IMR-90 (cell line): ENCODE results near the gene EXOC6B. TPM values are rescaled to one million over a fixed set of nuclear protein-coding genes. Genes with fewer than 3 reads are reported as not detected.

Source experiments
- ATAC-seq: fragments of 200-7000 bp; cut with Tn5 transposase; 2 replicates; pipeline ENCODE4 v1.9.1; 2020; ENCODE audit warnings: low read depth, mild to moderate bottlenecking, moderate library complexity
- BruUV-seq: library from RNA; stranded (reverse); fragments of 400-500 nt; replicated peaks from 2 replicates; lab custom pipeline; 2021; lab: Mats Ljungman, UMichigan
- CTCF ChIA-PET: fragments of 300-600 bp; formaldehyde crosslinking; extraction: SDS; loops from one replicate; lab custom pipeline; 2021; ENCODE audit warnings: antibody characterized with exemption; lab: Yijun Ruan, JAX
- POLR2A ChIA-PET: fragments of 300-600 bp; sonication (Branson Sonifier 250); formaldehyde crosslinking; loops from one replicate; lab custom pipeline; 2022; ENCODE audit warnings: antibody characterized with exemption; ENCODE audit not compliant: unreplicated experiment; lab: Charles Lee
- DNase-seq: peaks from one replicate; pipeline ENCODE4 v3.0.0; 2013
- H2AFZ ChIP-seq: replicated peaks from 2 replicates; pipeline ENCODE3; 2013; ENCODE audit warnings: low read length, mild to moderate bottlenecking; ENCODE audit not compliant: poor library complexity
- H2AK5ac ChIP-seq: 2 replicates; pipeline ENCODE4 v1.6.1; 2013; ENCODE audit warnings: low read depth, low read length, inconsistent platforms
- H2AK9ac ChIP-seq: replicated peaks from 2 replicates; pipeline ENCODE3; 2013; ENCODE audit warnings: mild to moderate bottlenecking, low read depth, low read length, moderate library complexity; ENCODE audit not compliant: poor library complexity
- H2BK120ac ChIP-seq: 2 replicates; pipeline ENCODE4 v1.6.1; 2013; ENCODE audit warnings: low read depth, low read length, inconsistent platforms
- H2BK15ac ChIP-seq: 3 replicates; pipeline ENCODE4 v1.6.1; 2013; ENCODE audit warnings: low read depth, low read length, inconsistent platforms
- H2BK20ac ChIP-seq: 2 replicates; pipeline ENCODE4 v1.6.1; 2013; ENCODE audit warnings: low read depth, mild to moderate bottlenecking, inconsistent platforms, low read length, moderate library complexity
- H2BK5ac ChIP-seq: 2 replicates; pipeline ENCODE4 v1.6.1; 2013; ENCODE audit warnings: mild to moderate bottlenecking, low read depth, low read length, inconsistent platforms; ENCODE audit not compliant: poor library complexity, severe bottlenecking
- H3K14ac ChIP-seq: replicated peaks from 2 replicates; pipeline ENCODE4 v1.6.1; 2013; ENCODE audit warnings: low read depth, low read length, inconsistent platforms
- H3K18ac ChIP-seq: 2 replicates; pipeline ENCODE4 v1.6.1; 2013; ENCODE audit warnings: low read depth, low read length, control low read depth
- H3K23ac ChIP-seq: 2 replicates; pipeline ENCODE4 v1.6.1; 2013; ENCODE audit warnings: low read depth, low read length, inconsistent platforms
- H3K27ac ChIP-seq: 2 replicates; pipeline ENCODE4 v1.5.1; 2013; ENCODE audit warnings: mild to moderate bottlenecking, control low read depth, low read length; ENCODE audit not compliant: insufficient read depth
- H3K27me3 ChIP-seq: 2 replicates; pipeline ENCODE4 v1.6.1; 2013; ENCODE audit warnings: low read length; ENCODE audit not compliant: control insufficient read depth, insufficient read depth
- H3K36me3 ChIP-seq: 2 replicates; pipeline ENCODE4 v1.6.1; 2013; ENCODE audit warnings: low read length, mixed read lengths; ENCODE audit not compliant: control insufficient read depth, insufficient read depth
- H3K4ac ChIP-seq: 2 replicates; pipeline ENCODE4 v1.6.1; 2013; ENCODE audit warnings: low read depth, low read length, inconsistent platforms
- H3K4me1 ChIP-seq: 2 replicates; pipeline ENCODE4 v1.6.1; 2013; ENCODE audit warnings: low read length, mixed read lengths; ENCODE audit not compliant: control insufficient read depth, insufficient read depth
- H3K4me2 ChIP-seq: 2 replicates; pipeline ENCODE4 v1.6.1; 2013; ENCODE audit warnings: low read depth, mild to moderate bottlenecking, control low read depth, low read length, moderate library complexity
- H3K4me3 ChIP-seq: 2 replicates; pipeline ENCODE4 v1.5.1; 2013; ENCODE audit warnings: low read depth, mild to moderate bottlenecking, control low read depth, low read length, moderate library complexity; ENCODE audit not compliant: insufficient read depth
- H3K56ac ChIP-seq: 2 replicates; pipeline ENCODE4 v1.6.1; 2013; ENCODE audit warnings: low read length, inconsistent platforms; ENCODE audit not compliant: insufficient read depth; ENCODE audit errors: extremely low read depth
- H3K79me1 ChIP-seq, 2 experiments: 2 replicates each; pipeline ENCODE4 v1.6.1; 2013; ENCODE audit warnings: low read length in 2 of 2, inconsistent platforms in 1 of 2, low read depth in 1 of 2
- H3K9ac ChIP-seq: 2 replicates; pipeline ENCODE4 v1.6.1; 2013; ENCODE audit warnings: low read depth, low read length, control low read depth
- H3K9me1 ChIP-seq: 2 replicates; pipeline ENCODE4 v1.6.1; 2013; ENCODE audit warnings: low read length, inconsistent platforms; ENCODE audit not compliant: insufficient read depth
- H3K9me3 ChIP-seq: 2 replicates; pipeline ENCODE4 v1.6.1; 2013; ENCODE audit warnings: low read length; ENCODE audit not compliant: control insufficient read depth, insufficient read depth
- H4K20me1 ChIP-seq: 2 replicates; pipeline ENCODE4 v1.6.1; 2013; ENCODE audit warnings: low read length, inconsistent platforms; ENCODE audit not compliant: insufficient read depth
- H4K5ac ChIP-seq: 2 replicates; pipeline ENCODE4 v1.6.1; 2013; ENCODE audit warnings: mild to moderate bottlenecking, low read depth, low read length, control low read depth
- H4K8ac ChIP-seq, 2 experiments: 2 replicates each; pipeline ENCODE4 v1.6.1; 2013; ENCODE audit warnings: low read depth in 2 of 2, low read length in 2 of 2, control low read depth in 1 of 2, inconsistent platforms in 1 of 2
- H4K91ac ChIP-seq: 2 replicates; pipeline ENCODE4 v1.6.1; 2013; ENCODE audit warnings: low read depth, low read length, inconsistent platforms; ENCODE audit not compliant: insufficient read depth
- CTCF ChIP-seq: conservative IDR thresholded peaks from 2 replicates; pipeline ENCODE4 v1.5.1; 2012; ENCODE audit warnings: mild to moderate bottlenecking, low read depth, low read length, improper control_type of control experiment
- ELK1 ChIP-seq: fragments of 150-350 bp; IDR thresholded peaks from 2 replicates; pipeline ENCODE4 v1.6.1; 2016; ENCODE audit warnings: low read depth, mild to moderate bottlenecking, low read length, moderate library complexity, borderline replicate concordance
- MAZ ChIP-seq: IDR thresholded peaks from 2 replicates; pipeline ENCODE4 v1.6.1; 2012; ENCODE audit warnings: low read depth, mild to moderate bottlenecking, low read length, improper control_type of control experiment, moderate library complexity, borderline replicate concordance
- POLR2A ChIP-seq: IDR thresholded peaks from 2 replicates; pipeline ENCODE4 v1.6.1; 2012; ENCODE audit warnings: mild to moderate bottlenecking, low read depth, low read length
- RAD21 ChIP-seq: IDR thresholded peaks from 2 replicates; pipeline ENCODE4 v1.6.1; 2012; ENCODE audit warnings: low read length, improper control_type of control experiment
- SMC3 ChIP-seq: fragments of 150-350 bp; IDR thresholded peaks from 2 replicates; pipeline ENCODE4 v1.6.1; 2016; ENCODE audit warnings: low read depth, mild to moderate bottlenecking, antibody characterized with exemption, low read length, moderate library complexity
- USF2 ChIP-seq: fragments of 150-350 bp; IDR thresholded peaks from 2 replicates; pipeline ENCODE4 v1.6.1; 2017; ENCODE audit warnings: mild to moderate bottlenecking, antibody characterized with exemption, low read length, low read depth
- dilution Hi-C: fragments of 300-500 bp; cut with HindIII; formaldehyde crosslinking; loops from one replicate; pipeline ENCODE4 v1.14.3; 2018; ENCODE audit warnings: low sequenced_read_pairs; ENCODE audit not compliant: unreplicated experiment
- in situ Hi-C: fragments of 300-500 bp; cut with MboI; formaldehyde crosslinking; loops from 3 replicates; pipeline ENCODE4 v1.14.3; 2019; ENCODE audit warnings: low sequenced_read_pairs, inconsistent platforms, mixed read lengths
- intact Hi-C: fragments of 100-400 bp; cut with micrococcal nuclease; formaldehyde crosslinking; loops from 2 replicates; pipeline ENCODE4 v1.10.0; 2022
- polyA plus RNA-seq, 3 experiments: library from polyadenylated mRNA; depleted of rRNA; stranded (reverse); fragments of >200 nt; gene quantifications; 2 replicates each; pipeline ENCODE4 v1.2.3, GENCODE V29; 2012; ENCODE audit warnings: low replicate concordance in 1 of 3
- total RNA-seq: library from RNA; depleted of rRNA; stranded (reverse); fragments of >200 nt; gene quantifications from 2 replicates; pipeline ENCODE4 v1.2.3, GENCODE V29; 2012

EXOC6B gene
- total and polyA plus RNA-seq, 2 of the 4 experiments (the other 2 are of a cell fraction): 10.2 to 29.4 TPM

GRCh38 chr2:72394541-72395070, 431.2 kb downstream of the EXOC6B start:
- Histone ChIP-seq H3K4me2 (no peak overlapping the region), H3K14ac (no peak overlapping the region), H3K4me1 (no peaks in the 10 kb centered on the region), H2AFZ (no peak overlapping the region), H3K27ac (no peak overlapping the region), H3K36me3 (no peaks in the 10 kb centered on the region), H2BK5ac (no peak overlapping the region), H3K4me3 (no peak overlapping the region), H3K27me3 (no peaks in the 10 kb centered on the region), H3K4ac (no peak overlapping the region), H2BK20ac (no peak overlapping the region), H2AK9ac (no peak overlapping the region), H4K91ac (no peak overlapping the region), H4K20me1 (no peaks in the 10 kb centered on the region), H3K56ac (no peak overlapping the region), H3K23ac (no peak overlapping the region), H4K8ac (no peak overlapping the region), H3K79me1 (no peaks in the 10 kb centered on the region), H2BK15ac (no peak overlapping the region), H3K9me3 (no peaks in the 10 kb centered on the region), H4K5ac (no peak overlapping the region), H2AK5ac (no peak overlapping the region), H2BK120ac (no peak overlapping the region), H3K9ac (no peak overlapping the region), H3K9me1 (no peaks in the 10 kb centered on the region), H3K18ac (no peak overlapping the region)
- intact Hi-C loops: no loop called here
- dilution Hi-C loops: no loop called here
- BruUV-seq: no TSS peak
- in situ Hi-C loops: no loop called here
- ATAC-seq: no peak
- ChIA-PET CTCF (no interaction called here), POLR2A (no interaction called here)
- DNase-seq: no peak
- TF ChIP-seq RAD21 (no peak), SMC3 (no peak), MAZ (no peak), ELK1 (no peak), CTCF (no peak), POLR2A (no peak), USF2 (no peak)
